NCI-H1105 (cell line): Measurements from ENCODE around the gene CYP2A7.
"Not testable (repeated sequence)": the region's sequence is repeated elsewhere in the genome, so short reads cannot be mapped to it uniquely, and the experiment has no call there.

ENCODE experiments used
- DNase-seq: peaks from one replicate; lab custom pipeline; 2025; lab: John Stamatoyannopoulos, UW

The CYP2A7 gene

GRCh38 chr19:40896843-40897789, 15.1 kb upstream of the CYP2A7 start:
- DNase-seq, result not testable (repeated sequence)

DNA sequence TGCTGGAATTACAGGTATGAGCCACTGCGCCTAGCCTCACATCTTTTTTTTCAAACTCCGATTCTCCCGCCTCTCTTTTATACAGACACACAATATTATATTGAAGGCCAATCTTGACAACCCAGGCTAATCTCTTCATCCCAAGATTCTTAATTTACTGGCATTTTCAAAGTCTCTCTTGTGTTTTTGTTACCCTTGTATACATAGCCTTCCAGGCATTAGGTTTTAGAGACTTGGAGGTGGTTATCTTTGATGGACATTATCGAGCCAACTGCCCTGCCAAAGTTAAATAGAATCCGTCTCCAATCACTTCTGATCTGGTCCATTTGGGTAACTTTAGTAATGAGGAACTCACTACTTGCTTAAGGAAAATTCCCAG, 14.4 kb upstream of the CYP2A7 start:
- DNase-seq, result no peak

GRCh38 chr19:40893112-40893511, 11.1 kb upstream of the CYP2A7 start:
- DNase-seq, result no peak

GRCh38 chr19:40889366-40889765, 7.3 kb upstream of the CYP2A7 start:
- DNase-seq, result no peak

DNA sequence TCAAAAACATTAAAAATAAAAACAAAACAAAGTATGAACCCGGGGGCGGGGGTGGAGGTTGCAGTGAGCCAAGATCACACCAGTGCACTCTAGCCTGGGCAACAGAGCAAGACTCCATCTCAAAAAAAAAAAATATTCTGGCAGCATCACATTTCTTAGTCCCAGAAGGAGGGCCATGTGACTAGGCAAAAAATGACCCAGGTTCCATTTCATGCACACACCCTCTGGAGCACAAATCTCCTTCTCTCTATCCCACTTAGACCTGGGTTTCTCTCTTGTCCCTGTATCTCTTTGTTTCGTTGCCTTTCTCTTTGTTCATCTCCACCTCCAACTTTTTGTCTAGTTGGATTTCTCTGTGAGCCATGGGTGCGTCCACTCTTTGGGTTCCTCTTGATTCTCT, 6.2 kb upstream of the CYP2A7 start:
- DNase-seq, result no peak

DNA sequence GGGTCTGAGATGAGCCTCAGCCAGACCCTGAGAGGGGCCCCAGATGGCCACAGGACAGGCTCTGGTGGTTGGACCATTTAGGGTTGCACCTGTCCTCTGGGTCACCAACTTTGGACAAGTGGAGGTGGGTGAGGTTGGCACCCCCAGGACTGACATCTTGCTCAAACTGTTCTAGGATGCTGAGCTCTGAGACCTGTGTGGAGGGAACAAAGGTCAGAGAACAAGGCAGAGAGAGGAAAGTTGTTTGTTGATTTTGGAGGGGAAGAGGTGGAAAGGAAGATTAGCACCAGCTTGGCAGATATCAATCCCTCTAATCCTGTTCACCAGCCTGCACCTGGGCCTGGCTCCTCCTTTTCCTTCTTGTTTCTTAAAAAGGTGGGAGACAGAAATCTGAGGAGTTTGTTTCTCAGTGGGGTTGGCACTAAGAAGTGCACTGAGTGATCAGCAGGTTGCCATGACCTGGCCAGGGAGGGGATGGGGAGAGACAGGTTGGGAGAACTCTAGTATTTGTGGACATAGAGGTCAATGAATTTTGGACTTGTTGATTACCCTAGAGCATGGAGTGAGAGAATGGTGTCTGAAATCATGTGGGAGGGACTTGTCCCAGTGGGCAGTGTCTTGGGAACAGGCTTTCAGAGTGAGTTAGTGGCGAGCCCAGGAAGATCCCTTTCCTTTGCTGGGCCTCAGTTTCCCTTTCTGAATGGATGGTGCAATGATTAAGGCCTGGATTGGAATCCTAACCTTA, 2.3 kb upstream of the CYP2A7 start:
- DNase-seq, result not testable (repeated sequence)

DNA sequence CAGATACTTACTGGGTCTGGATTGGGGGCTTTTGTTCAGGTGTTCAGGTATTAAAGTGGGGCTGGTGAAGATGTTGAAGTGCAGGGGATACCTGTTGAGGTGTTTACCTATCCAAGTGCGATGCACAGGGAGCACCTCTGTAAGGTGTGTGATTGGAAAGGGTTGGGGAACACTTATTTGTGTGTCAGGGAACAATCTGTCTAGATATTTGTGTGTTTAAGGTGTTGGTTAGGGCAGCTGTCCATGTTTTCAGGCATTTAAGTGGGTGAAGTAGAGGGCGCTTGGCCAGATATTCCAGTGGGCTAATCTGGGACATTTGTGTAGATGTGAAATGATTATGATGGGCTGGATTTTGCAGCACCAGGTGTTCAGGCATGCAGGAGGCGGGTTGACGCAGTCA, 2.7 kb downstream of the CYP2A7 start:
- DNase-seq, result not testable (repeated sequence)

GRCh38 chr19:40875526-40875951, 6.5 kb downstream of the CYP2A7 start:
- not testable (repeated sequence) for DNase-seq

DNA sequence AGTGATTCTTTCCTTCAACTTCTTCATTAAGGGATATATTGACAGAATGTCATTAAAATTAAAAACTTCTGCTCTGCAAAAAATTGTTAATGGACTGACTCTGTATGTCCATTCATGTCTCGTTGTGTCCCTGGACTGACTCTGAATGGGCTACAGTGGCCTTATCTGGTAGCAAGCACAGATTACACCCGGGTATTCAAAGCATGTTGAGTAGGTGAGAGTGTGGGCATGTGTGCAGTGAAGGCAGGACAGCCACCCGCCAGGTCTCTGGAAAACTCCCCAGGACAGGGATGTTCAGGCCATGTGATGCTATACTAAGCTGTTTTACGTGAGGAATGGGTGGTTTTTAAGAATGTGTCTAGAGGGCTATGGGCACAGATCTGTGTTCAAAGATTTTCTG, 7.2 kb downstream of the CYP2A7 start:
- not testable (repeated sequence) for DNase-seq

DNA sequence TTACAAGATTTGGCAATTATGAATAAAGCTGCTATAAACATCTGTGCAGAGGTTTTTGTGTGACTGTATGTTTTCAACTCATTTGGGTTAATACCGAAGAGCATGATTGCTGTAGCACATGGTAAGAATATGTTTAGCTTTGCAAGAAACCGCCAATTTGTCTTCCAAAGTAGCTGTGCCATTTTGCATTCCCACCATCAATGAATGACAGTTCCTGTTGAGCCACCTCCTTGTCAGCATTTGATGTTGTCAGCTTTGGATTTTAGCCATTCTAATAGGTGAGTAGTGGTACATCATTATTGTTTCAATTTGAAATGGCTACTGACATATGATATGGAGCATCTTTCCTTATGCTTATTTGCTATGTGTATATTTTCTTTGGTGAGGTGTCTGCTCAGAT, 8.2 kb downstream of the CYP2A7 start:
- DNase-seq, result not testable (repeated sequence)

- no peak for DNase-seq
Measured at GRCh38 chr19:40872209-40872608, 9.8 kb downstream of the CYP2A7 start.

- DNase-seq, result no peak
Measured at GRCh38 chr19:40867701-40868100, 14.3 kb downstream of the CYP2A7 start.

DNA sequence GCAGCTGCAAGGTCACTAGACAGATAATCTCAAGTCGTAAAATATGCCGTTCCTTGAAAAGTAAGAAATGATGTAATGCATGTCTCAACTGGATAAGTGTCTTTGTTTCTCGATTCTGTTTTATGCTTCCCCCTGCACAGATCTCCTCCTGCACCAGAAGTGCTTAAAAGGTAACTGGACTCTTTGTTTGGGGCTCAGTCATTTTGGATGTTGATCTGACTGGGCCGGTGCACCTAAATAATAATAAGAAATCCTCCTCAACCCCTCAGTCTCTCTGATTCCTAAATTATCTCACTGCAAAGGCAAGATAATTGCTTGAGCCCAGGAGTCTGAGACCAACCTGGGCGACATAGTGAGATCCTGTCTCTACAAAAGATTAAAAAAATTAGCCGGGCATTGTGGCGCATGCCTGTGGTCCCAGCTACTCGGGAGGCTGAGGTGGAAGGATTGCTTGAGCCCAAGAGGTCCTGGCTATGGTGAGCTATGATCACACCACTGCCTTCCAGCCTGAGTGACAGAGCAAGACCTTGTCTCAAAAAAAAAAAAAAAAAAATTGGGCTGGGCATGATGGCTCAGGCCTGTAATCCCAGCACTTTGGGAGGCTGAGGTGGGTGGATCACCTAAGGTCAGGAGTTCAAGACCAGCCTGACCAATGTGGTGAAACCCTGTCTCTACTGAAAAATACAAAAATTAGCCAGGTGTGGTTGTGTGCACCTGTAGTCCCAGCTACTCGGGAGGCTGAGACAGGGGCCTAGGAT, 17.1 kb downstream of the CYP2A7 start:
- not testable (repeated sequence) for DNase-seq

- no peak for DNase-seq
Measured at GRCh38 chr19:40862785-40863184, 19.2 kb downstream of the CYP2A7 start.

DNA sequence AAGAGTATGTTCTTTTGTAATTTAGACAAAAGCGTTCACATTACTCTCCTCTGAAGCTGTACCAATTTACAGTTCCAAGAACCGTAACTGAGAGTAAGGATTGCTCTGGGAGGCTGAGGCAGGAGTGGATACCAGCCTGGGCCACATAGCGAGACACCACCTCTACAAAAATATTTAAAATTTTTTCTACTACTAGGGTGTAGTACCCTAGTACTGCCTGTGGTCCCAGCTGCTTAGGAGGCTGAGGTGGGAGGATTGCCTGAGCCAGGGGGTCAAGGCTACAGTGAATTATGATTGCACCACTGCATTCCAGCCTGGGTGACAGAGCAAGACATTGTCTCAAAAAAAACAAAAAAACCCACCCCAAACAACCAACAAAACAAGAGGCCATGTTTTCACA, 19.7 kb downstream of the CYP2A7 start:
- no peak for DNase-seq

DNA sequence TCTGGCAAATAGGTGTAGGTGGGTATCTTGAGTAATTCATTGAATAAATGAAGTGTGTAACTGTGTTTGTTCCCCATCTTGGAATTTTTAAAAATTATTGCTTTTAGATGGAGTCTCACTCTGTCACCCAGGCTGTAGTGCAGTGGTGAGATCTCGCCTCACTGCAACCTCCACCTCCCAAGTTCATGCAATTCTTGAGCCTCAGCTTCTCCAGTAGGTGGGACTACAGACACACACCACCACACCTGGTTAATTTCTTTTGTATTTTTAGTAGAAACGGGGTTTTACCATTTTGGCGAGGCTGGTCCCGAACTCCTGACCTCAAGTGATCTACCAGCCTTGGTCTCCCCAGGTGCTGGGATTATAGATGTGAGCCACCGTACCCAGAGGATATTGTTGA, 23.9 kb downstream of the CYP2A7 start:
- no peak for DNase-seq

DNA sequence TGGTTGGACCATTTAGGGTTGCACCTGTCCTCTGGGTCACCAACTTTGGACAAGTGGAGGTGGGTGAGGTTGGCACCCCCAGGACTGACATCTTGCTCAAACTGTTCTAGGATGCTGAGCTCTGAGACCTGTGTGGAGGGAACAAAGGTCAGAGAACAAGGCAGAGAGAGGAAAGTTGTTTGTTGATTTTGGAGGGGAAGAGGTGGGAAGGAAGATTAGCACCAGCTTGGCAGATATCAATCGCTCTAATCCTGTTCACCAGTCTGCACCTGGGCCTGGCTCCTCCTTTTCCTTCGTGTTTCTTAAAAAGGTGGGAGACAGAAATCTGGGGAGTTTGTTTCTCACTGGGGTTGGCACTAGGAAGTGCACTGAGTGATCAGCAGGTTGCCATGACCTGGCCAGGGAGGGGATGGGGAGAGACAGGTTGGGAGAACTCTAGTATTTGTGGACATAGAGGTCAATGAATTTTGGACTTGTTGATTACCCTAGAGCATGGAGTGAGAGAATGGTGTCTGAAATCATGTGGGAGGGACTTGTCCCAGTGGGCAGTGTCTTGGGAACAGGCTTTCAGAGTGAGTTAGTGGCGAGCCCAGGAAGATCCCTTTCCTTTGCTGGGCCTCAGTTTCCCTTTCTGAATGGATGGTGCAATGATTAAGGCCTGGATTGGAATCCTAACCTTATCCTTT, 29.4 kb downstream of the CYP2A7 start:
- not testable (repeated sequence) for DNase-seq

DNA sequence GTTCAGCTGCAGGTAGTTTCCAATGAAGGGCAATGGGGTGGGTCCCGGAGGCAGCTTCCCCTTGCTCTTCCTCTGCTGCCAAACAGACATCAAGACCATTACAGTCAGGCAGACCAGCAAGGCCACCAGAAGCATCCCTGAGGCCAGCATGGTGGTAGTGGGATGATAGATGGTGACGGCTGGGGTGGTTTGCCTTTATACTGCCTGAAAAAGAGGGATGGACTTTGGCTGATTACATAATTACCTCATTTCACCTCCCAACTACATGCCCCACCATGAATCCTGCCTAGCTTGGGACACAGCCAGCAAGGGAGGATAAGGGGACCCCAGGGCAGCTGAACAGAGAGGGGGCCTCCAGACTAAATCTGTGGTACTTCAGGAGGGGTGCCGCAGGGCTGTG, 31.8 kb downstream of the CYP2A7 start, which contains the start of gene CYP2A6:
Gene CYP2A6, minus strand, starts transcription at position 171 of the 400 bp plus-strand sequence. Its CDS starts 21 bp downstream, at position 150.
- DNase-seq, result not testable (repeated sequence)

DNA sequence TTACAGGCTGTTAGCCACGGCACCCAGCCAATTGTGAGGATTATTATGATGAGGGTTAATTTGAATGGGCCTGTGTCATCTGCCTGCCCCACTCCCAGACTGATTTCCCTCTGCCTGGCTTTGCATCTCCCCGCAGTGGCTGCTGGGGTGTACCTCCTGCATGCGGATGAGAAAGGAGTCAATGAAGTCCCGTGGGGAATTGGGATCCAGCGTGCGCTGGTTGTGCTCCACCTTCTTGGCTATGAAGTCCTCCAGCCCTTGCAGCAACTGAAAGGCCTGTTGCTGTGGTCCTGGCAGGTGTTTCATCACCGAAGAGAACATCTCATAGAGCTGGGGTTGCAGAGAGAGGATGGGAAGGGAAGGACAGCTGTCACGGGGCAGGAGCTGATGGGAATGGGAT, 35.3 kb downstream of the CYP2A7 start:
- not testable (repeated sequence) for DNase-seq

DNA sequence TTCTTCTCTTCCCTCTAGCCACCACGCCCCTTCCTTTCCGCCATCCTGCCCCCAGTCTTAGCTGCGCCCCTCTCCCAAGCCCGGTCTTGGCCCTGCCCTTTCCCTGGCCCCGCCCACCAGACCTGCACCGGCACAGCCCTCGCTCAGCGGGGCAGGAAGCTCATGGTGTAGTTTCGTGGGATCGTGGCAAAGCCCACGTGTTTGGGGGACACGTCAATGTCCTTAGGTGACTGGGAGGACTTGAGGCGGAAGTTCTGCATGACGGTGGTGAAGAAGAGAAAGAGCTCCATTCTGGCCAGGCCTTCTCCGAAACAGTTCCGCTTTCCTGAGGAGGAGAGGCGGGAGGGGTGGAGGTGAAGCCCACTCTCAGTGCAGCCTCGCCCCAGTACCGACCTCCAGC, 38.4 kb downstream of the CYP2A7 start:
- not testable (repeated sequence) for DNase-seq

- not testable (repeated sequence) for DNase-seq
Measured at GRCh38 chr19:40842997-40843652, 38.9 kb downstream of the CYP2A7 start.
